Keratinocyte (primary cell): ENCODE measurements around the gene PCA3. TPM values are rescaled to one million over a fixed set of nuclear protein-coding genes. Genes with fewer than 3 reads are reported as not detected.

Experiments used
- DNase-seq: peaks from one replicate; pipeline ENCODE4 v3.0.0-alpha.2; 2011; ENCODE audit warnings: low read depth, missing footprints, low spot score
- FAIRE-seq: peaks from 2 replicates; lab custom pipeline; 2011; peaks lifted over from hg19 to GRCh38; lab: Jason Lieb, UNC
- H2AFZ ChIP-seq: 2 replicates; pipeline ENCODE4 v1.6.0; 2012; ENCODE audit warnings: low read length, control low read depth, inconsistent platforms; ENCODE audit not compliant: control insufficient read depth
- H3K27ac ChIP-seq: 2 replicates; pipeline ENCODE4 v1.5.1; 2011; ENCODE audit warnings: low read length; ENCODE audit not compliant: control insufficient read depth, insufficient read depth
- H3K27me3 ChIP-seq: 3 replicates; pipeline ENCODE4 v1.6.0; 2011; ENCODE audit warnings: low read length; ENCODE audit not compliant: control insufficient read depth, insufficient read depth; ENCODE audit errors: extremely low read depth
- H3K36me3 ChIP-seq, 2 experiments: 2 replicates in 1 of 2; 3 replicates in 1 of 2; pipeline ENCODE4 v1.5.1; 2011; ENCODE audit warnings: low read length in 2 of 2, mild to moderate bottlenecking in 1 of 2; ENCODE audit not compliant: control insufficient read depth in 2 of 2, insufficient read depth in 2 of 2; ENCODE audit errors: extremely low read depth in 1 of 2
- H3K4me1 ChIP-seq: 3 replicates; pipeline ENCODE4 v1.5.1; 2011; ENCODE audit warnings: low read length; ENCODE audit not compliant: control insufficient read depth, insufficient read depth; ENCODE audit errors: extremely low read depth
- H3K4me2 ChIP-seq: 3 replicates; pipeline ENCODE4 v1.6.0; 2011; ENCODE audit warnings: low read depth, low read length; ENCODE audit not compliant: control insufficient read depth, insufficient read depth; ENCODE audit errors: extremely low read depth
- H3K4me3 ChIP-seq, 3 experiments: fragments of 200-600 bp in 1 of 3; sonication (generic) in 1 of 3; 2 replicates in 2 of 3; 3 replicates in 1 of 3; pipeline ENCODE4 v1.5.1; 2011 to 2016; ENCODE audit warnings: low read length in 3 of 3, mild to moderate bottlenecking in 3 of 3, control low read depth in 2 of 3, inconsistent platforms in 1 of 3, low read depth in 1 of 3, mixed read lengths in 1 of 3, mixed run types in 1 of 3, moderate library complexity in 1 of 3; ENCODE audit not compliant: control insufficient read depth in 2 of 3, insufficient read depth in 2 of 3; ENCODE audit errors: extremely low read depth in 1 of 3
- H3K79me2 ChIP-seq: 2 replicates; pipeline ENCODE4 v1.6.0; 2012; ENCODE audit warnings: low read length; ENCODE audit not compliant: control insufficient read depth, insufficient read depth
- H3K9ac ChIP-seq: 3 replicates; pipeline ENCODE4 v1.6.0; 2011; ENCODE audit warnings: low read length; ENCODE audit not compliant: control insufficient read depth, insufficient read depth; ENCODE audit errors: extremely low read depth
- H3K9me1 ChIP-seq: 3 replicates; pipeline ENCODE4 v1.6.0; 2011; ENCODE audit warnings: low read length; ENCODE audit not compliant: control insufficient read depth, insufficient read depth; ENCODE audit errors: extremely low read depth
- H3K9me3 ChIP-seq: 2 replicates; pipeline ENCODE4 v1.5.1; 2012; ENCODE audit warnings: low read depth, low read length; ENCODE audit not compliant: control insufficient read depth
- H4K20me1 ChIP-seq: 3 replicates; pipeline ENCODE4 v1.6.0; 2011; ENCODE audit warnings: low read length; ENCODE audit not compliant: control insufficient read depth, insufficient read depth; ENCODE audit errors: extremely low read depth
- CTCF ChIP-seq, 3 experiments: IDR thresholded peaks in 1 of 3; conservative IDR thresholded peaks in 1 of 3; optimal IDR thresholded peaks in 1 of 3; 2 replicates in 2 of 3; 3 replicates in 1 of 3; pipeline versions ENCODE3 to v1.5.1; 2011; ENCODE audit warnings: low read length in 3 of 3, mild to moderate bottlenecking in 3 of 3, moderate library complexity in 2 of 3, control low read depth in 1 of 3, inconsistent platforms in 1 of 3; ENCODE audit not compliant: insufficient read depth in 2 of 3; ENCODE audit errors: extremely low read depth in 1 of 3
- EZH2 ChIP-seq: IDR thresholded peaks from one replicate; pipeline ENCODE4 v1.6.1; 2012; ENCODE audit warnings: inconsistent platforms, mild to moderate bottlenecking, low read length, moderate library complexity
- dilution Hi-C: fragments of 300-500 bp; cut with MboI; formaldehyde crosslinking; loops from one replicate; pipeline ENCODE4 v1.7.0; 2020; ENCODE audit warnings: low sequenced_read_pairs; ENCODE audit not compliant: extremely low pct_ligation_motif_present
- polyA plus RNA-seq, 5 experiments: library from polyadenylated mRNA; depleted of rRNA in 3 of 5; stranded (reverse) in 3 of 5; stranded (forward) in 1 of 5; unstranded in 1 of 5; fragments of >200 nt; gene quantifications; 1 replicate in 1 of 5; 2 replicates in 3 of 5; 3 replicates in 1 of 5; pipeline versions ENCODE4 v1.2.1 to v1.2.3, GENCODE V29; 2011 to 2012; ENCODE audit warnings: missing spikeins in 2 of 5, low read depth in 1 of 5, low replicate concordance in 1 of 5

PCA3 gene
- polyA plus RNA-seq, 1 donor (not counting 4 experiments of a cell fraction or from before 2014, with no cell fraction given), result not detected

GRCh38 chr9:76756268-76756640 lies 8.0 kb upstream of the PCA3 start:
- no peak overlapping the region for H2AFZ ChIP-seq
- H3K4me2 ChIP-seq, result no peak overlapping the region
- H3K36me3 ChIP-seq, result no peaks in the 10 kb centered on the region
- TF ChIP-seq EZH2, result no peak
- TF ChIP-seq CTCF (optimal IDR thresholded peaks at IDR 0.05 in 1 of 3, IDR thresholded peaks at IDR 0.05 in 1 of 3, conservative IDR thresholded peaks at IDR 0.05 in 1 of 3; ENCODE audit: extremely low read depth in 1 of 3, insufficient read depth in 2 of 3, low read length in 3 of 3), result no peak
- no peaks in the 10 kb centered on the region for H3K4me1 ChIP-seq
- no peaks in the 10 kb centered on the region for H3K9me3 ChIP-seq
- DNase-seq (no peak), FAIRE-seq (no peak)
- no peaks in the 10 kb centered on the region for H3K9me1 ChIP-seq
- H3K27me3 ChIP-seq, result no peaks in the 10 kb centered on the region
- no peaks in the 10 kb centered on the region for H3K79me2 ChIP-seq
- no peak overlapping the region for H3K9ac ChIP-seq
- H3K4me3 ChIP-seq, result no peak overlapping the region
- no peaks in the 10 kb centered on the region for H4K20me1 ChIP-seq
- dilution Hi-C loops, result no loop called here
- no peak overlapping the region for H3K27ac ChIP-seq

GRCh38 chr9:76756941-76757673 lies 7.1 kb upstream of the PCA3 start:
- Histone ChIP-seq H3K27ac (no peak overlapping the region), H3K9me3 (no peaks in the 10 kb centered on the region), H3K4me2 (no peak overlapping the region), H2AFZ (no peak overlapping the region), H3K79me2 (no peaks in the 10 kb centered on the region), H4K20me1 (no peaks in the 10 kb centered on the region), H3K36me3 (no peaks in the 10 kb centered on the region), H3K4me3 (no peak overlapping the region), H3K9me1 (no peaks in the 10 kb centered on the region), H3K9ac (no peak overlapping the region), H3K27me3 (no peaks in the 10 kb centered on the region), H3K4me1 (no peaks in the 10 kb centered on the region)
- FAIRE-seq (no peak), DNase-seq (no peak)
- TF ChIP-seq EZH2 (no peak), CTCF (optimal IDR thresholded peaks at IDR 0.05 in 1 of 3, IDR thresholded peaks at IDR 0.05 in 1 of 3, conservative IDR thresholded peaks at IDR 0.05 in 1 of 3; ENCODE audit: extremely low read depth in 1 of 3, insufficient read depth in 2 of 3, low read length in 3 of 3) (no peak)
- dilution Hi-C loops, result no loop called here
